Natural killer cell treated with Interleukin-12 subunit alpha and Interleukin-12 subunit beta and Interleukin-15 and Interleukin-18, amount 100 ng/mL, for 72 hours (primary cell): ENCODE data around the gene RPGRIP1L. TPM values are rescaled to one million over a fixed set of nuclear protein-coding genes. Genes with fewer than 3 reads are reported as not detected.
"Not testable (repeated sequence)": the region's sequence is repeated elsewhere in the genome, so short reads cannot be mapped to it uniquely, and the experiment has no call there.

ENCODE experiments used
- ATAC-seq, 2 donors: fragments of 150-1000 bp; cut with Tn5 transposase in 1 of 2; sonication (Bioruptor Pico), chemical (Tn5 transposase) in 1 of 2; 2 replicates each; pipeline ENCODE4 v1.10.0; 2021
- DNase-seq: peaks from one replicate; pipeline ENCODE4 v3.0.0; 2022; ENCODE audit warnings: low spot score
- H3K27ac Mint-ChIP-seq, 2 donors: 1 replicate in 1 of 2; 2 replicates in 1 of 2; pipeline ENCODE4 v1.8.0; 2022; ENCODE audit warnings: mixed read lengths in 2 of 2, mild to moderate bottlenecking in 1 of 2, moderate library complexity in 1 of 2
- H3K27me3 Mint-ChIP-seq, 2 donors: 1 replicate in 1 of 2; 2 replicates in 1 of 2; pipeline ENCODE4 v1.8.0; 2022; ENCODE audit warnings: mixed read lengths in 2 of 2
- H3K36me3 Mint-ChIP-seq: one replicate; pipeline ENCODE4 v1.8.0; 2022; ENCODE audit warnings: mixed read lengths
- H3K4me1 Mint-ChIP-seq, 2 donors: 1 replicate in 1 of 2; 2 replicates in 1 of 2; pipeline ENCODE4 v1.8.0; 2022; ENCODE audit warnings: low read depth in 2 of 2, mixed read lengths in 2 of 2, mild to moderate bottlenecking in 1 of 2
- H3K4me3 Mint-ChIP-seq: one replicate; pipeline ENCODE4 v1.8.0; 2022; ENCODE audit warnings: mixed read lengths
- H3K9me3 Mint-ChIP-seq: 2 replicates; pipeline ENCODE4 v1.8.0; 2022; ENCODE audit warnings: mixed read lengths
- total RNA-seq, 2 donors: library from RNA; stranded (reverse); gene quantifications; one replicate each; pipeline ENCODE4 v1.2.3, GENCODE V29; 2022

RPGRIP1L gene
- total RNA-seq, 2 donors from 2014 or later, result 7.6 to 7.8 TPM

GRCh38 chr16:53695070-53695469 is 8.6 kb downstream of the RPGRIP1L start:
- Mint-ChIP-seq H3K4me1 (no peaks in the 10 kb centered on the region), H3K4me3 (no peak overlapping the region), H3K36me3 (no peaks in the 10 kb centered on the region), H3K27me3 (no peaks in the 10 kb centered on the region), H3K27ac (no peak overlapping the region), H3K9me3 (no peaks in the 10 kb centered on the region)
- no peak for ATAC-seq
- no peak for DNase-seq

GRCh38 chr16:53693320-53693719 is 10.3 kb downstream of the RPGRIP1L start:
- H3K27me3 Mint-ChIP-seq, result no peaks in the 10 kb centered on the region
- no peak overlapping the region for H3K4me3 Mint-ChIP-seq
- no peaks in the 10 kb centered on the region for H3K9me3 Mint-ChIP-seq
- DNase-seq (no peak), ATAC-seq (no peak)
- H3K27ac Mint-ChIP-seq, result no peak overlapping the region
- no peaks in the 10 kb centered on the region for H3K36me3 Mint-ChIP-seq
- H3K4me1 Mint-ChIP-seq, result no peaks in the 10 kb centered on the region

GRCh38 chr16:53692146-53692545 is 11.5 kb downstream of the RPGRIP1L start:
- H3K27me3 Mint-ChIP-seq, result no peaks in the 10 kb centered on the region
- no peaks in the 10 kb centered on the region for H3K36me3 Mint-ChIP-seq
- H3K9me3 Mint-ChIP-seq, result no peaks in the 10 kb centered on the region
- no peak overlapping the region for H3K27ac Mint-ChIP-seq
- H3K4me3 Mint-ChIP-seq, result no peak overlapping the region
- no peak for DNase-seq
- H3K4me1 Mint-ChIP-seq, result no peaks in the 10 kb centered on the region
- ATAC-seq, result no peak

GRCh38 chr16:53690771-53691170 is 12.9 kb downstream of the RPGRIP1L start:
- no peak for DNase-seq
- no peak for ATAC-seq
- H3K27ac Mint-ChIP-seq, result no peak overlapping the region
- H3K36me3 Mint-ChIP-seq, result no peaks in the 10 kb centered on the region
- H3K4me1 Mint-ChIP-seq, result no peaks in the 10 kb centered on the region
- no peaks in the 10 kb centered on the region for H3K9me3 Mint-ChIP-seq
- no peaks in the 10 kb centered on the region for H3K27me3 Mint-ChIP-seq
- no peak overlapping the region for H3K4me3 Mint-ChIP-seq

- Mint-ChIP-seq H3K4me1 (no peaks in the 10 kb centered on the region), H3K36me3 (no peaks in the 10 kb centered on the region), H3K4me3 (no peak overlapping the region), H3K27me3 (no peaks in the 10 kb centered on the region), H3K9me3 (no peaks in the 10 kb centered on the region), H3K27ac (no peak overlapping the region)
- ATAC-seq, result no peak
- no peak for DNase-seq
These were observed 14.0 kb downstream of the RPGRIP1L start for GRCh38 chr16:53689636-53690035.

GRCh38 chr16:53686710-53687109 is 16.9 kb downstream of the RPGRIP1L start:
- no peaks in the 10 kb centered on the region for H3K9me3 Mint-ChIP-seq
- H3K27me3 Mint-ChIP-seq, result no peaks in the 10 kb centered on the region
- no peaks in the 10 kb centered on the region for H3K4me1 Mint-ChIP-seq
- H3K36me3 Mint-ChIP-seq, result no peaks in the 10 kb centered on the region
- DNase-seq, result no peak
- no peak for ATAC-seq
- H3K27ac Mint-ChIP-seq, result no peak overlapping the region
- H3K4me3 Mint-ChIP-seq, result no peak overlapping the region

- not testable (repeated sequence) for H3K9me3 Mint-ChIP-seq, H3K4me3 Mint-ChIP-seq, H3K27me3 Mint-ChIP-seq, DNase-seq, ATAC-seq, H3K4me1 Mint-ChIP-seq, H3K36me3 Mint-ChIP-seq, H3K27ac Mint-ChIP-seq
These were observed 18.3 kb downstream of the RPGRIP1L start for GRCh38 chr16:53685334-53685733.

- H3K9me3 Mint-ChIP-seq, result no peaks in the 10 kb centered on the region
- no peak overlapping the region for H3K27ac Mint-ChIP-seq
- H3K4me3 Mint-ChIP-seq, result no peak overlapping the region
- no peaks in the 10 kb centered on the region for H3K36me3 Mint-ChIP-seq
- H3K4me1 Mint-ChIP-seq, result no peaks in the 10 kb centered on the region
- no peak for DNase-seq
- no peaks in the 10 kb centered on the region for H3K27me3 Mint-ChIP-seq
- no peak for ATAC-seq
These were observed 22.3 kb downstream of the RPGRIP1L start for GRCh38 chr16:53681354-53681753.

- Mint-ChIP-seq H3K27ac (no peak overlapping the region), H3K27me3 (no peaks in the 10 kb centered on the region), H3K4me3 (no peak overlapping the region), H3K36me3 (no peaks in the 10 kb centered on the region), H3K4me1 (no peaks in the 10 kb centered on the region), H3K9me3 (no peaks in the 10 kb centered on the region)
- DNase-seq, result no peak
- ATAC-seq, result no peak
These were observed 22.9 kb downstream of the RPGRIP1L start for GRCh38 chr16:53680756-53681155.

GRCh38 chr16:53678756-53679343 is 24.8 kb downstream of the RPGRIP1L start:
- Mint-ChIP-seq H3K27me3 (no peaks in the 10 kb centered on the region), H3K36me3 (no peaks in the 10 kb centered on the region)
- no peak for ATAC-seq

GRCh38 chr16:53678155-53678554 is 25.5 kb downstream of the RPGRIP1L start:
- Mint-ChIP-seq H3K27me3 (no peaks in the 10 kb centered on the region), H3K9me3 (no peaks in the 10 kb centered on the region), H3K4me3 (no peak overlapping the region), H3K4me1 (no peaks in the 10 kb centered on the region), H3K36me3 (no peaks in the 10 kb centered on the region), H3K27ac (no peak overlapping the region)
- DNase-seq (no peak), ATAC-seq (no peak)

More at GRCh38 chr16:53678756-53679343, 24.8 kb downstream of the RPGRIP1L start:
- H3K4me3 Mint-ChIP-seq, result no peak overlapping the region
- no peaks in the 10 kb centered on the region for H3K4me1 Mint-ChIP-seq
- DNase-seq, result no peak
- no peaks in the 10 kb centered on the region for H3K9me3 Mint-ChIP-seq
- no peak overlapping the region for H3K27ac Mint-ChIP-seq

GRCh38 chr16:53673189-53673588 is 30.5 kb downstream of the RPGRIP1L start:
- DNase-seq, result no peak
- Mint-ChIP-seq H3K4me1 (no peaks in the 10 kb centered on the region), H3K27me3 (no peaks in the 10 kb centered on the region), H3K36me3 (no peaks in the 10 kb centered on the region), H3K4me3 (no peak overlapping the region), H3K27ac (no peak overlapping the region), H3K9me3 (no peaks in the 10 kb centered on the region)
- ATAC-seq, result no peak

GRCh38 chr16:53672461-53672860 is 31.2 kb downstream of the RPGRIP1L start:
- Mint-ChIP-seq H3K27ac (no peak overlapping the region), H3K36me3 (no peaks in the 10 kb centered on the region), H3K27me3 (no peaks in the 10 kb centered on the region), H3K9me3 (no peaks in the 10 kb centered on the region), H3K4me3 (no peak overlapping the region), H3K4me1 (no peaks in the 10 kb centered on the region)
- ATAC-seq (no peak), DNase-seq (no peak)

GRCh38 chr16:53668869-53669268 is 34.8 kb downstream of the RPGRIP1L start:
- H3K36me3 Mint-ChIP-seq, result no peaks in the 10 kb centered on the region
- H3K27ac Mint-ChIP-seq, result no peak overlapping the region
- H3K27me3 Mint-ChIP-seq, result no peaks in the 10 kb centered on the region
- DNase-seq (no peak), ATAC-seq (no peak)
- H3K4me1 Mint-ChIP-seq, result no peaks in the 10 kb centered on the region
- no peak overlapping the region for H3K4me3 Mint-ChIP-seq
- no peaks in the 10 kb centered on the region for H3K9me3 Mint-ChIP-seq

GRCh38 chr16:53666786-53667415 is 36.8 kb downstream of the RPGRIP1L start:
- H3K27ac Mint-ChIP-seq, result no peak overlapping the region
- no peaks in the 10 kb centered on the region for H3K36me3 Mint-ChIP-seq
- ATAC-seq (no peak), DNase-seq (no peak)
- H3K9me3 Mint-ChIP-seq, result no peaks in the 10 kb centered on the region
- H3K4me1 Mint-ChIP-seq, result no peaks in the 10 kb centered on the region
- H3K4me3 Mint-ChIP-seq, result no peak overlapping the region
- no peaks in the 10 kb centered on the region for H3K27me3 Mint-ChIP-seq
